Activated gamma-delta T cell treated with anti-CD3 and anti-CD28 coated beads, Interleukin-2, amount 50 U/mL, for 16 hours (primary cell): Measurements from ENCODE around the gene ABCB9.
"Not testable (repeated sequence)": the region's sequence is repeated elsewhere in the genome, so short reads cannot be mapped to it uniquely, and the experiment has no call there.

ENCODE experiments used
- DNase-seq: peaks from one replicate; pipeline ENCODE4 v3.0.0-alpha.2; 2020; ENCODE audit warnings: low read depth

Gene ABCB9

GRCh38 chr12:122935318-122935717 lies 30.9 kb downstream of the ABCB9 start:
- no peak for DNase-seq

GRCh38 chr12:122934722-122935121 lies 31.5 kb downstream of the ABCB9 start:
- DNase-seq, result no peak

- DNase-seq, result no peak
Observed at GRCh38 chr12:122932207-122932606, 34.1 kb downstream of the ABCB9 start.

- no peak for DNase-seq
Observed at GRCh38 chr12:122929812-122930211, 36.5 kb downstream of the ABCB9 start.

GRCh38 chr12:122929148-122929538 lies 37.1 kb downstream of the ABCB9 start:
- DNase-seq, result no peak

GRCh38 chr12:122928404-122929147 lies 37.7 kb downstream of the ABCB9 start:
- DNase-seq, result no peak

GRCh38 chr12:122927756-122928403 lies 38.4 kb downstream of the ABCB9 start:
- no peak for DNase-seq

GRCh38 chr12:122921917-122922316 lies 44.3 kb downstream of the ABCB9 start:
- DNase-seq, result no peak

- no peak for DNase-seq
Observed at GRCh38 chr12:122920687-122921086, 45.6 kb downstream of the ABCB9 start.

GRCh38 chr12:122918827-122919226 lies 47.4 kb downstream of the ABCB9 start:
- no peak for DNase-seq

- DNase-seq, result no peak
Observed at GRCh38 chr12:122917507-122918121, 48.6 kb downstream of the ABCB9 start.

GRCh38 chr12:122909442-122910288 lies 56.6 kb downstream of the ABCB9 start:
- no peak for DNase-seq

GRCh38 chr12:122908915-122909314 lies 57.3 kb downstream of the ABCB9 start:
- DNase-seq, result no peak

- DNase-seq, result not testable (repeated sequence)
Observed at GRCh38 chr12:122905258-122905657, 61.0 kb downstream of the ABCB9 start.

- DNase-seq, result no peak
Observed at GRCh38 chr12:122903693-122904034, 62.6 kb downstream of the ABCB9 start.

GRCh38 chr12:122902854-122903692 lies 63.2 kb downstream of the ABCB9 start:
- DNase-seq, result no peak

GRCh38 chr12:122899887-122900286 lies 66.4 kb downstream of the ABCB9 start:
- DNase-seq, result no peak

GRCh38 chr12:122896662-122897061 lies 69.6 kb downstream of the ABCB9 start:
- DNase-seq, result no peak

- peak; percentile 82 for DNase-seq
Observed at GRCh38 chr12:122895704-122896636, 70.3 kb downstream of the ABCB9 start, which contains the start of gene VPS37B. Gene VPS37B (minus strand): TSS chr12:122896124. CDS start chr12:122896062, 62 bp downstream.

GRCh38 chr12:122895320-122895703 lies 71.0 kb downstream of the ABCB9 start:
- no peak for DNase-seq
